Transverse colon (tissue), 4 donors: Measurements from ENCODE around the gene ATP13A1. TPM values are rescaled to one million over a fixed set of nuclear protein-coding genes. Genes with fewer than 3 reads are reported as not detected.

ENCODE experiments used
- DNase-seq: peaks from one replicate; pipeline ENCODE4 v3.0.0-alpha.2; 2019
- H3K27ac ChIP-seq, 4 donors: fragments of 200-600 bp; sonication (generic); 2 replicates each; pipeline ENCODE4 v1.5.1; 2016 to 2018; ENCODE audit warnings: inconsistent platforms in 4 of 4
- H3K27me3 ChIP-seq: fragments of 200-600 bp; sonication (generic); 2 replicates; pipeline ENCODE4 v1.5.1; 2017; ENCODE audit warnings: inconsistent platforms
- H3K36me3 ChIP-seq, 4 donors: fragments of 200-600 bp; sonication (generic); 2 replicates each; pipeline ENCODE4 v1.5.1; 2017 to 2019; ENCODE audit warnings: inconsistent platforms in 4 of 4
- H3K4me1 ChIP-seq, 4 donors: fragments of 200-600 bp; sonication (generic); 2 replicates each; pipeline ENCODE4 v1.5.1; 2017 to 2020; ENCODE audit warnings: inconsistent platforms in 4 of 4
- H3K4me3 ChIP-seq, 4 donors: fragments of 200-600 bp; sonication (generic); 1 replicate in 1 of 4; 2 replicates in 3 of 4; pipeline versions ENCODE4 v1.5.1 to v1.6.1; 2017 to 2019; ENCODE audit warnings: inconsistent platforms in 4 of 4
- H3K9me3 ChIP-seq, 2 donors: fragments of 200-600 bp; sonication (generic); 2 replicates each; pipeline ENCODE4 v1.5.1; 2017 to 2019; ENCODE audit warnings: inconsistent platforms in 2 of 2
- EP300 ChIP-seq: sonication (generic); formaldehyde crosslinking; IDR thresholded peaks from one replicate; pipeline ENCODE4 v1.6.1; 2017; ENCODE audit warnings: antibody characterized with exemption, low read depth
- POLR2A ChIP-seq: fragments of 450-650 bp; IDR thresholded peaks from one replicate; pipeline ENCODE4 v1.6.1; 2016; ENCODE audit warnings: antibody characterized with exemption, mild to moderate bottlenecking, moderate library complexity
- POLR2AphosphoS5 ChIP-seq, 3 donors: sonication (generic); formaldehyde crosslinking; IDR thresholded peaks; one replicate each; pipeline ENCODE4 v1.6.1; 2016; ENCODE audit warnings: antibody characterized with exemption in 3 of 3
- WGBS, 2 donors: methylation state at CpG; one replicate each; pipeline ENCODE4 v1.1.5; 2018; ENCODE audit warnings: low coverage in 1 of 2; 5-methylcytosine and 5-hydroxymethylcytosine counted together
- in situ Hi-C, 4 donors: fragments of 200-750 bp; cut with MboI; loops; one replicate each; pipeline versions ENCODE4 v1.15.0 to v1.15.1; 2017; ENCODE audit warnings: low sequenced_read_pairs in 3 of 4, low pct_ligation_motif_present in 1 of 4, low pct_unique_long_range_greater_than_20kb in 1 of 4
- intact Hi-C: fragments of 100-400 bp; cut with DNase I; formaldehyde crosslinking; loops from one replicate; pipeline ENCODE4 v1.15.1; 2023; ENCODE audit warnings: low total_unique reads
- total RNA-seq, 4 donors: library from RNA; depleted of rRNA; stranded (reverse); fragments of >200 nt; gene quantifications; one replicate each; pipeline ENCODE4 v1.1.0, GENCODE V29; 2016
- TF ChIP-seq, protein P1 (sequence below), 5 experiments: fragments of 200-600 bp in 3 of 5; fragments of 450-650 bp in 2 of 5; sonication (generic) in 3 of 5; IDR thresholded peaks; 1 replicate in 2 of 5; 2 replicates in 3 of 5; pipeline ENCODE4 v1.5.1; 2016 to 2017; ENCODE audit warnings: antibody characterized with exemption in 5 of 5, inconsistent platforms in 3 of 5, mild to moderate bottlenecking in 2 of 5, moderate library complexity in 1 of 5

ATP13A1 gene
- total RNA-seq, 4 donors from 2014 or later = 112 to 929 (median 402) TPM

DNA sequence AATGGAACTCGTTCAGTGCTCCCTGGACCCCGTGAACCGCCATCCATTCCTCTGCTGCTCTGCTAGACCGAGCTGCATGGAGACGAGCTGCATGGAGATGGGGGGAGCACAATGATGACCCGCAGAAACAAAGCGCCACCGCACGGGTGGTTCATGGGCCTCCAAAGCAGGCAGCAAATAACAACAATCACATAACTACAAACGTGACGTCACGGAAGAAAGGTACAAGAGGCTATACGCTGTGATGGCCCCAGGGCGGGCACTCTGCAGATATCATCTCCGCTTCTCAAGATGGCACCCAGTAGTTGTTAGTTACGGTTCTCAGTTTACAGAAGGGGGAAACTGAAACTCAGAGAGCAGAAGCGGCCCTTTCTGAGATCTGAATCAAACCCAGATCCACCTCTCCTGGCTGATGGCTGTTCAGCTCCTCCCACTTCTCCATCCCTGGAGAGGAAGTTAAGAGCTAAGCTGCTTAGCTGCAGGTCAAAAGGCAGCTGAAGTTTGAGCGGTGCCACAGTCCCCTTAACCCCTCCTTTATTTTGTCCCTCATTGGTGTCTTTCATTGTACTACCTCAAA lies 1.7 kb downstream of the ATP13A1 start:
- WGBS, 2 donors = 66 to 69% methylated on average over 11 to 18 of the region's 18 CpGs
- H3K4me1 ChIP-seq = peaks cover 7 to 24% (median 12%) of the 10 kb centered on the region in 4 donors
- TF ChIP-seq EP300 (no peak), POLR2A (no peak), POLR2AphosphoS5 (IDR thresholded peaks at IDR 0.05) (no peak)
- TF ChIP-seq, protein P1, sequence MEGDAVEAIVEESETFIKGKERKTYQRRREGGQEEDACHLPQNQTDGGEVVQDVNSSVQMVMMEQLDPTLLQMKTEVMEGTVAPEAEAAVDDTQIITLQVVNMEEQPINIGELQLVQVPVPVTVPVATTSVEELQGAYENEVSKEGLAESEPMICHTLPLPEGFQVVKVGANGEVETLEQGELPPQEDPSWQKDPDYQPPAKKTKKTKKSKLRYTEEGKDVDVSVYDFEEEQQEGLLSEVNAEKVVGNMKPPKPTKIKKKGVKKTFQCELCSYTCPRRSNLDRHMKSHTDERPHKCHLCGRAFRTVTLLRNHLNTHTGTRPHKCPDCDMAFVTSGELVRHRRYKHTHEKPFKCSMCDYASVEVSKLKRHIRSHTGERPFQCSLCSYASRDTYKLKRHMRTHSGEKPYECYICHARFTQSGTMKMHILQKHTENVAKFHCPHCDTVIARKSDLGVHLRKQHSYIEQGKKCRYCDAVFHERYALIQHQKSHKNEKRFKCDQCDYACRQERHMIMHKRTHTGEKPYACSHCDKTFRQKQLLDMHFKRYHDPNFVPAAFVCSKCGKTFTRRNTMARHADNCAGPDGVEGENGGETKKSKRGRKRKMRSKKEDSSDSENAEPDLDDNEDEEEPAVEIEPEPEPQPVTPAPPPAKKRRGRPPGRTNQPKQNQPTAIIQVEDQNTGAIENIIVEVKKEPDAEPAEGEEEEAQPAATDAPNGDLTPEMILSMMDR (IDR thresholded peaks at IDR 0.05) = no peak
- peaks cover 0 to 25% (median 12%) of the 10 kb centered on the region in 4 donors for H3K36me3 ChIP-seq
- intact Hi-C loops (no loop called here), in situ Hi-C loops (no loop called here)
- H3K27me3 ChIP-seq = no peaks in the 10 kb centered on the region
- no peaks in the 10 kb centered on the region for H3K9me3 ChIP-seq
- DNase-seq = peak; percentile 45
- peak overlapping the region in 1 of 4 donors; percentile 70 for H3K4me3 ChIP-seq
- H3K27ac ChIP-seq = peak overlapping the region; percentile 86 to 98 (median 90)

DNA sequence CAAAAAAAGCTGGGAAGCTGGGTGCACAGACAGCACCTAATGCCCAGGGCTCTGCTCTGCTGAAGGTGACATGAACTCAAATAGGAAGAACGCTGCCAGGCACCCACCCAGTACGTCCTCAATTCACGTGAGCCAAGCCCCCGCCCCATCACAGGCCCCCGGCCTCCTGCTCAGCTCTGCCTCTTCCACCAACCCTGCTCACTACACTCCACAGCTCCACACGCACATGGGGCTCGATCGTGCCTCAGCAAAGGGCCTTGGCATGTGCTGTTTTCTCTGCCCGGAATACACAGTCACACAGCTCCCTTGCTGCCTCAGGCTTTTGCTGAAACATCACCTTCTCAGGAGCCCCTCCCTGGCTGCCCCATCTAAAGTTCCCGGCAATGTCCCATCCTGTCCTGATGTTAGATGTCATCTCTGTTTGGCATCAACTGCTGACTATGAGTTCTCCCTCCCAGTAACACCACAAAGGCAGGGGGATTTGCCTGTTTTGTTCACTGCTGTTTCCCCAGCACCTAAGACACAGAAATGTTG lies 2.3 kb downstream of the ATP13A1 start:
- Histone ChIP-seq H3K9me3 (no peaks in the 10 kb centered on the region), H3K27ac (peak overlapping the region in 2 of 4 donors; percentile 4 to 86), H3K4me3 (no peak overlapping the region), H3K36me3 (peaks cover 0 to 29% (median 12%) of the 10 kb centered on the region in 4 donors), H3K4me1 (peaks cover 7 to 24% (median 12%) of the 10 kb centered on the region in 4 donors), H3K27me3 (no peaks in the 10 kb centered on the region)
- intact Hi-C loops = no loop called here
- DNase-seq = no peak
- no peak for TF ChIP-seq POLR2A
- no peak for TF ChIP-seq EP300
- TF ChIP-seq, protein P1 (IDR thresholded peaks at IDR 0.05) = no peak
- no peak for TF ChIP-seq POLR2AphosphoS5 (IDR thresholded peaks at IDR 0.05)
- 78 to 85% methylated on average over 6 to 10 of the region's 10 CpGs for WGBS, 2 donors
- in situ Hi-C loops = no loop called here

DNA sequence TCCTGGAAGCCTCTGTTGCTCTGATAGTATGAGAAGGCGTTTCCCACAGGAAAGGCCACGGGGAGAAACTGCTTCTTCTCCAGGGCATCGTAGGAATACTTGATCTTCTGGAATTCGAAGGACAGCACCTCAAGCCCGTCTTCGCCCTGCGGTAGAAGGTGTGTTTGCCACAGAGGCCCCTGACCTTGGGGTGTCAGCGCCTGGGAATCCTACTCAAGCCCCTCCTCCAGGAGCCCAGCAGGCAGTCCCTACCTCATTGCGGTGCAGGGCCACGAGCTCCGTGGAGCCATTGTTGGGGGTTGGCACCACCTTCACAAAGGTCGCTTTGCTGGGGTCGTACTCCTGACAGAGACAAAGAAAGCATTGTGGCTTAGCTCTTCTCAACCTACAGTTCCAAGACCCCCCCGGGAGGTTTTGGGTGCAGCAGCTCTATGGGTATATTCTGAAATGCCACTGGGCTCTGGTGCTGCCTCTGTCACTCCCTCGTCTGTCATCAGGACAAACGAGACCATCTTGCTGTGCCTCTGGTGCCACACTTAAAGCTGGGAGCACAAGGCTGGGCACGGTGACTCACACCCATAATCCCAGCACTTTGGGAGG lies 3.7 kb downstream of the ATP13A1 start:
- Histone ChIP-seq H3K9me3 (no peaks in the 10 kb centered on the region), H3K27ac (no peak overlapping the region), H3K27me3 (no peaks in the 10 kb centered on the region), H3K4me1 (peaks cover 7 to 24% (median 12%) of the 10 kb centered on the region in 4 donors), H3K4me3 (no peak overlapping the region), H3K36me3 (peaks cover 0 to 44% (median 18%) of the 10 kb centered on the region in 4 donors)
- intact Hi-C loops (no loop called here), in situ Hi-C loops (no loop called here)
- no peak for DNase-seq
- no peak for TF ChIP-seq POLR2A
- TF ChIP-seq EP300 = no peak
- no peak for TF ChIP-seq POLR2AphosphoS5 (IDR thresholded peaks at IDR 0.05)
- TF ChIP-seq, protein P1 (IDR thresholded peaks at IDR 0.05) = no peak
- 87 to 90% methylated on average over 6 to 17 of the region's 17 CpGs for WGBS, 2 donors

DNA sequence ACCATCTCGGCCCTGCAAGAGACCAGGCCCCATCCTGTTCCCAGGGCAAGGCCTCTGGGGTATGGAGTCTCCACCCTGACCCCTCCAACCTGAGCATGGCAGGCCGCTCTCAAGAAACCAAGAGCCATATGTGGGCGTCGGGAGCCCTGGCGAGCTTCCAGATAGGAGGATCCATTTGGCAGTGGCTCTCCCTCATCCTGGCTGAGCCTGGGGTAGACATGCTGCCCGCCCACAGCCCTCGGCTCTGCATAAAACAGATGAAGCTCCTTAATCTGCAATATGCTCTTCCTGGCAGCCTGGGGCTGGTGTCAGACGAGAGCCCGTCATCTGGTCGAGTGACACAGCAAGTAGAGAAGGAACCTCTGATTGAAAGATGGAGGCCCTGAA lies 6.1 kb downstream of the ATP13A1 start:
- H3K36me3 ChIP-seq = peaks cover 0 to 62% (median 32%) of the 10 kb centered on the region in 4 donors
- H3K9me3 ChIP-seq = no peaks in the 10 kb centered on the region
- H3K4me1 ChIP-seq = peaks cover 2 to 15% (median 5%) of the 10 kb centered on the region in 4 donors
- H3K4me3 ChIP-seq = no peak overlapping the region
- WGBS, 2 donors = 81% methylated on average over 10 of the region's 10 CpGs; no CpG with 5 or more reads in 1 of the 2 donors
- TF ChIP-seq POLR2AphosphoS5 (IDR thresholded peaks at IDR 0.05) (no peak), POLR2A (no peak), EP300 (no peak)
- TF ChIP-seq, protein P1 (IDR thresholded peaks at IDR 0.05) = no peak
- intact Hi-C loops (no loop called here), in situ Hi-C loops (no loop called here)
- no peak for DNase-seq
- H3K27ac ChIP-seq = no peak overlapping the region
- no peaks in the 10 kb centered on the region for H3K27me3 ChIP-seq
